Measurements from ENCODE around the gene SLC17A4.

DNA sequence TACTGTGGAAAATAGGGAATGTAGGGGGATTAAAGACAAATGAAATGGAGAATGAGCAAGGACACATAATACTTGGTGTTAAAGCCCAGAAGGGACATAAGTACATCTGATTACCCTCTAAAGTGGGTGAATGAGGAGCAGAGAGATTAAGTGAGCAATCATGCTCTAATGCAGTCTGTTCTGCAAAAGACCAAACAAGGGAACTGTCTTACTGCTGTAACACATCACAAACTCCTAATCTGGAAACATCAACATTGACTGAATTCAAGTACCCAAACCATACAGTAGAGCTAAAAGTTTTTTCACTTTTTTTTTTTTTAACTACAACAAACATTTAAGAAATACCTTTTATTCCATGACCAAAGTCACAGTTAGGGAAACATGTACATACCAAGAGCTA lies 19.3 kb upstream of the SLC17A4 start:
- no peak for TF ChIP-seq POLR2A (IDR thresholded peaks at IDR 0.05)
- TF ChIP-seq, protein P1, sequence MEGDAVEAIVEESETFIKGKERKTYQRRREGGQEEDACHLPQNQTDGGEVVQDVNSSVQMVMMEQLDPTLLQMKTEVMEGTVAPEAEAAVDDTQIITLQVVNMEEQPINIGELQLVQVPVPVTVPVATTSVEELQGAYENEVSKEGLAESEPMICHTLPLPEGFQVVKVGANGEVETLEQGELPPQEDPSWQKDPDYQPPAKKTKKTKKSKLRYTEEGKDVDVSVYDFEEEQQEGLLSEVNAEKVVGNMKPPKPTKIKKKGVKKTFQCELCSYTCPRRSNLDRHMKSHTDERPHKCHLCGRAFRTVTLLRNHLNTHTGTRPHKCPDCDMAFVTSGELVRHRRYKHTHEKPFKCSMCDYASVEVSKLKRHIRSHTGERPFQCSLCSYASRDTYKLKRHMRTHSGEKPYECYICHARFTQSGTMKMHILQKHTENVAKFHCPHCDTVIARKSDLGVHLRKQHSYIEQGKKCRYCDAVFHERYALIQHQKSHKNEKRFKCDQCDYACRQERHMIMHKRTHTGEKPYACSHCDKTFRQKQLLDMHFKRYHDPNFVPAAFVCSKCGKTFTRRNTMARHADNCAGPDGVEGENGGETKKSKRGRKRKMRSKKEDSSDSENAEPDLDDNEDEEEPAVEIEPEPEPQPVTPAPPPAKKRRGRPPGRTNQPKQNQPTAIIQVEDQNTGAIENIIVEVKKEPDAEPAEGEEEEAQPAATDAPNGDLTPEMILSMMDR (IDR thresholded peaks at IDR 0.05): no peak

Measured in thyroid gland (tissue), 4 donors.